GM12878 (cell line): ENCODE data around the gene STK32B. TPM values are rescaled to one million over a fixed set of nuclear protein-coding genes. Genes with fewer than 3 reads are reported as not detected.

Experiments
- ATAC-seq: fragments of 200-7000 bp; cut with Tn5 transposase; 3 replicates; pipeline ENCODE4 v1.9.1; 2020; ENCODE audit warnings: mild to moderate bottlenecking, moderate library complexity
- BruUV-seq: library from RNA; stranded (reverse); fragments of 400-500 nt; replicated peaks from 2 replicates; lab custom pipeline; 2021; lab: Mats Ljungman, UMichigan
- CTCF ChIA-PET: fragments of 300-600 bp; sonication (Branson Sonifier 250); formaldehyde crosslinking; extraction: SDS; loops from one replicate; lab custom pipeline; 2021; ENCODE audit warnings: inconsistent platforms; lab: Yijun Ruan, JAX
- POLR2A ChIA-PET: fragments of 350-600 bp; formaldehyde crosslinking; extraction: SDS; loops from one replicate; lab custom pipeline; 2021; ENCODE audit warnings: inconsistent platforms; lab: Charles Lee
- RAD21 ChIA-PET: fragments of 300-600 bp; sonication (Branson Sonifier 250); formaldehyde crosslinking; loops from one replicate; lab custom pipeline; 2023; ENCODE audit warnings: antibody characterized with exemption; ENCODE audit not compliant: unreplicated experiment; lab: Charles Lee
- SMC1A ChIA-PET: fragments of 300-600 bp; sonication (Branson Sonifier 250); formaldehyde crosslinking; loops from one replicate; lab custom pipeline; 2023; ENCODE audit not compliant: unreplicated experiment, uncharacterized antibody; lab: Charles Lee
- DNase-seq: peaks from one replicate; pipeline ENCODE4 v3.0.0-alpha.2; 2011; ENCODE audit warnings: low read depth, low spot score
- FAIRE-seq: peaks from 3 replicates; lab custom pipeline; 2011; peaks lifted over from hg19 to GRCh38; lab: Jason Lieb, UNC
- H2AFZ ChIP-seq: 2 replicates; pipeline ENCODE4 v1.6.0; 2011; ENCODE audit warnings: low read depth, low read length, control low read depth; ENCODE audit not compliant: control insufficient read depth
- H3K27ac ChIP-seq: 2 replicates; pipeline ENCODE4 v1.5.1; 2011; ENCODE audit warnings: control low read depth; ENCODE audit not compliant: control insufficient read depth, insufficient read depth
- H3K27me3 ChIP-seq, 2 experiments: replicated peaks in 1 of 2; 2 replicates each; pipeline versions ENCODE4 v1.6.0 to v1.6.1; 2011; ENCODE audit warnings: low read length in 1 of 2; ENCODE audit not compliant: control insufficient read depth in 2 of 2, insufficient read depth in 2 of 2
- H3K36me3 ChIP-seq, 2 experiments: 2 replicates each; pipeline ENCODE4 v1.5.1; 2011; ENCODE audit warnings: low read length in 1 of 2; ENCODE audit not compliant: control insufficient read depth in 2 of 2, insufficient read depth in 2 of 2
- H3K4me1 ChIP-seq: 2 replicates; pipeline ENCODE4 v1.6.1; 2011; ENCODE audit warnings: mild to moderate bottlenecking, low read length, moderate library complexity, mixed read lengths; ENCODE audit not compliant: control insufficient read depth, insufficient read depth
- H3K4me2 ChIP-seq: 2 replicates; pipeline ENCODE4 v1.6.0; 2011; ENCODE audit warnings: control low read depth; ENCODE audit not compliant: control insufficient read depth, insufficient read depth
- H3K4me3 ChIP-seq: fragments of 200-600 bp; sonication (generic); 2 replicates; pipeline ENCODE4 v1.5.1; 2016
- H3K79me2 ChIP-seq: 2 replicates; pipeline ENCODE4 v1.6.0; 2011; ENCODE audit warnings: low read length; ENCODE audit not compliant: control insufficient read depth, insufficient read depth
- H3K9ac ChIP-seq: 2 replicates; pipeline ENCODE4 v1.8.0; 2011; ENCODE audit warnings: low read length, control low read depth, mixed read lengths; ENCODE audit not compliant: control insufficient read depth, insufficient read depth
- H3K9me3 ChIP-seq: replicated peaks from 3 replicates; pipeline ENCODE4 v1.5.1; 2011; ENCODE audit warnings: mild to moderate bottlenecking, low read length; ENCODE audit not compliant: control insufficient read depth, insufficient read depth
- H4K20me1 ChIP-seq: 2 replicates; pipeline ENCODE4 v1.6.0; 2011; ENCODE audit not compliant: control insufficient read depth, insufficient read depth
- ASH2L ChIP-seq: fragments of 300-600, 200-600 bp; sonication (generic); IDR thresholded peaks from 2 replicates; pipeline ENCODE4 v1.6.1; 2017; ENCODE audit warnings: low read depth, mild to moderate bottlenecking, borderline replicate concordance
- BACH1 ChIP-seq: fragments of 450-650 bp; IDR thresholded peaks from 2 replicates; pipeline ENCODE4 v1.6.1; 2017; ENCODE audit warnings: mild to moderate bottlenecking, borderline replicate concordance
- BHLHE40 ChIP-seq, 2 experiments: fragments of 450-650 bp in 1 of 2; IDR thresholded peaks; 2 replicates each; pipeline ENCODE4 v1.6.1; 2011 to 2017; ENCODE audit warnings: low read depth in 2 of 2, borderline replicate concordance in 1 of 2, improper control_type of control experiment in 1 of 2, low read length in 1 of 2, mild to moderate bottlenecking in 1 of 2
- CBX3 ChIP-seq: fragments of 200-600 bp; sonication (generic); IDR thresholded peaks from 2 replicates; pipeline ENCODE4 v1.6.1; 2016; ENCODE audit warnings: low read depth, borderline replicate concordance
- CHD1 ChIP-seq: IDR thresholded peaks from 2 replicates; pipeline ENCODE4 v1.6.1; 2012; ENCODE audit warnings: low read depth, low read length, improper control_type of control experiment
- CHD2 ChIP-seq: IDR thresholded peaks from 2 replicates; pipeline ENCODE4 v1.6.1; 2011; ENCODE audit warnings: low read depth, low read length, improper control_type of control experiment, borderline replicate concordance
- IKZF1 ChIP-seq: fragments of 450-650 bp; conservative IDR thresholded peaks from 2 replicates; pipeline ENCODE4 v1.6.1; 2017; ENCODE audit warnings: antibody characterized with exemption, mild to moderate bottlenecking
- MTA3 ChIP-seq: IDR thresholded peaks from 2 replicates; pipeline ENCODE4 v1.6.1; 2012; ENCODE audit warnings: low read length, inconsistent platforms, borderline replicate concordance
- POLR2A ChIP-seq: IDR thresholded peaks from 2 replicates; pipeline ENCODE4 v1.6.1; 2011; ENCODE audit warnings: low read depth, mild to moderate bottlenecking, low read length
- SMARCA5 ChIP-seq: fragments of 450-650 bp; IDR thresholded peaks from 2 replicates; pipeline ENCODE4 v1.6.1; 2017; ENCODE audit warnings: mild to moderate bottlenecking
- ZNF24 ChIP-seq: fragments of 450-650 bp; IDR thresholded peaks from 2 replicates; pipeline ENCODE4 v1.6.1; 2017; ENCODE audit warnings: antibody characterized with exemption, mild to moderate bottlenecking
- ZNF384 ChIP-seq: IDR thresholded peaks from 2 replicates; pipeline ENCODE4 v1.6.1; 2012; ENCODE audit warnings: low read depth, mild to moderate bottlenecking, low read length, improper control_type of control experiment, borderline replicate concordance
- WGBS: methylation state at CpG from one replicate; pipeline ENCODE4 v1.1.6; 2016; ENCODE audit warnings: low lambda C conversion rate; ENCODE audit not compliant: insufficient replicate concordance, insufficient coverage; ENCODE audit errors: missing lambda C conversion rate; 5-methylcytosine and 5-hydroxymethylcytosine counted together
- in situ Hi-C: fragments of 300-500 bp; cut with MboI; formaldehyde crosslinking; loops from 9 replicates; pipeline ENCODE4 v1.14.3; 2018; ENCODE audit warnings: mixed read lengths
- intact Hi-C: fragments of 100-400 bp; cut with micrococcal nuclease; formaldehyde crosslinking; loops from one replicate; pipeline ENCODE4 v1.14.2; 2022; ENCODE audit not compliant: unreplicated experiment
- polyA plus RNA-seq, 11 experiments: library from polyadenylated mRNA; depleted of rRNA in 4 of 11; unstranded in 6 of 11; stranded (reverse) in 5 of 11; fragments of >200 nt; fragmentation: Nextera tagmentation in 4 of 11; fragmentation: Illumina TruSeq in 1 of 11; extraction: Ambion mirVana in 4 of 11; extraction: Trizol in 1 of 11; gene quantifications; 1 replicate in 1 of 11; 2 replicates in 10 of 11; pipeline versions ENCODE4 v1.2.1 to v1.2.3, GENCODE V29; 2011 to 2016; ENCODE audit warnings: inconsistent platforms in 2 of 11, missing spikeins in 2 of 11, low read depth in 1 of 11
- total RNA-seq, 4 experiments: library from RNA; depleted of rRNA in 3 of 4; stranded (reverse); fragments of >200 nt in 3 of 4; fragmentation: Illumina TruSeq in 1 of 4; extraction: Trizol in 1 of 4; gene quantifications; 2 replicates each; pipeline versions ENCODE4 v1.2.1 to v1.2.3, GENCODE V29; 2013 to 2021
- TF ChIP-seq, protein P1 (sequence below): IDR thresholded peaks from 2 replicates; pipeline ENCODE4 v1.6.1; 2011; ENCODE audit warnings: low read depth, low read length, improper control_type of control experiment, borderline replicate concordance
- TF ChIP-seq, protein P2 (sequence below): fragments of 450-650 bp; conservative IDR thresholded peaks from 2 replicates; pipeline ENCODE4 v1.6.1; 2017; ENCODE audit warnings: mild to moderate bottlenecking, moderate library complexity
- TF ChIP-seq, protein P3 (sequence below): IDR thresholded peaks from 2 replicates; pipeline ENCODE4 v1.6.1; 2012; ENCODE audit warnings: mild to moderate bottlenecking, low read depth, low read length

Gene STK32B
- total and polyA plus RNA-seq, 10 of the 15 experiments (the other 5 are each of a cell fraction or from before 2014, with no cell fraction given) = 0.04 to 0.12 (median 0.08) TPM; not detected in 7

DNA sequence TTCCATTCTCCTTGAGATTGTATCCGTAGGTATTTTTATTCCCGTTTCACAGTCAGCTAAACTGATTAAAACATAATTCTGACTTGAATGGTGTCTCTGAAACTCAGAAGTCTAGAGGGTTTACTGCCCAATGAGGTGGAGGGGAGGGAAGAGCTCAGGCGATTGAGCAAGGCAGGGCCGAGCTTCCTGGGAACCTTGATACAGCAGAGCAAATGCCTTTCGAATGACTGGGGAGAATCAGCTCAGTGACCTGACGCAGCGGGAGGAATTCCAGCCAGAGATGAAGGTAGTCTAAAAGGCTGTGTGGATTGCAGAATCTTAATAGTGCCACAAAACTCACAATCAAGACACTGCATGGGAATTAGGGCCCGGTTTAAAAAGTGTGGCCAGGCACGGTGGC is 423.5 kb downstream of the STK32B start:
- no peaks in the 10 kb centered on the region for H3K27me3 ChIP-seq
- ChIA-PET SMC1A (interaction anchor here (0.6 kb wide), 1 partner anchor 451 kb away, joined by 4 read pairs; no protein-coding TSS in a partner anchor), RAD21 (no interaction called here), POLR2A (no interaction called here), CTCF (interaction anchor here (0.5 to 1.3 kb wide), 2 partner anchors 22 to 507 kb away, joined by 3 to 4 read pairs; no protein-coding TSS in a partner anchor)
- no peak overlapping the region for H3K9ac ChIP-seq
- no peaks in the 10 kb centered on the region for H3K36me3 ChIP-seq
- DNase-seq (no peak), FAIRE-seq (no peak), ATAC-seq (no peak)
- H3K4me1 ChIP-seq = no peaks in the 10 kb centered on the region
- H3K4me2 ChIP-seq = no peak overlapping the region
- no peak overlapping the region for H2AFZ ChIP-seq
- no peaks in the 10 kb centered on the region for H4K20me1 ChIP-seq
- in situ Hi-C loops (no loop called here), intact Hi-C loops (no loop called here)
- H3K79me2 ChIP-seq = no peaks in the 10 kb centered on the region
- H3K4me3 ChIP-seq = no peak overlapping the region
- TF ChIP-seq SMARCA5 (no peak), MTA3 (no peak), POLR2A (no peak), ZNF24 (no peak), ASH2L (no peak), BHLHE40 (IDR thresholded peaks at IDR 0.05; ENCODE audit: borderline replicate concordance in 1 of 2, low read depth in 2 of 2, low read length in 1 of 2) (no peak), ZNF384 (no peak), IKZF1 (no peak), CHD1 (no peak), BACH1 (no peak), CBX3 (no peak), CHD2 (no peak)
- TF ChIP-seq, protein P1, sequence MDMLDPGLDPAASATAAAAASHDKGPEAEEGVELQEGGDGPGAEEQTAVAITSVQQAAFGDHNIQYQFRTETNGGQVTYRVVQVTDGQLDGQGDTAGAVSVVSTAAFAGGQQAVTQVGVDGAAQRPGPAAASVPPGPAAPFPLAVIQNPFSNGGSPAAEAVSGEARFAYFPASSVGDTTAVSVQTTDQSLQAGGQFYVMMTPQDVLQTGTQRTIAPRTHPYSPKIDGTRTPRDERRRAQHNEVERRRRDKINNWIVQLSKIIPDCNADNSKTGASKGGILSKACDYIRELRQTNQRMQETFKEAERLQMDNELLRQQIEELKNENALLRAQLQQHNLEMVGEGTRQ = no peak
- TF ChIP-seq, protein P2, sequence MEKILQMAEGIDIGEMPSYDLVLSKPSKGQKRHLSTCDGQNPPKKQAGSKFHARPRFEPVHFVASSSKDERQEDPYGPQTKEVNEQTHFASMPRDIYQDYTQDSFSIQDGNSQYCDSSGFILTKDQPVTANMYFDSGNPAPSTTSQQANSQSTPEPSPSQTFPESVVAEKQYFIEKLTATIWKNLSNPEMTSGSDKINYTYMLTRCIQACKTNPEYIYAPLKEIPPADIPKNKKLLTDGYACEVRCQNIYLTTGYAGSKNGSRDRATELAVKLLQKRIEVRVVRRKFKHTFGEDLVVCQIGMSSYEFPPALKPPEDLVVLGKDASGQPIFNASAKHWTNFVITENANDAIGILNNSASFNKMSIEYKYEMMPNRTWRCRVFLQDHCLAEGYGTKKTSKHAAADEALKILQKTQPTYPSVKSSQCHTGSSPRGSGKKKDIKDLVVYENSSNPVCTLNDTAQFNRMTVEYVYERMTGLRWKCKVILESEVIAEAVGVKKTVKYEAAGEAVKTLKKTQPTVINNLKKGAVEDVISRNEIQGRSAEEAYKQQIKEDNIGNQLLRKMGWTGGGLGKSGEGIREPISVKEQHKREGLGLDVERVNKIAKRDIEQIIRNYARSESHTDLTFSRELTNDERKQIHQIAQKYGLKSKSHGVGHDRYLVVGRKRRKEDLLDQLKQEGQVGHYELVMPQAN = no peak
- TF ChIP-seq, protein P3, sequence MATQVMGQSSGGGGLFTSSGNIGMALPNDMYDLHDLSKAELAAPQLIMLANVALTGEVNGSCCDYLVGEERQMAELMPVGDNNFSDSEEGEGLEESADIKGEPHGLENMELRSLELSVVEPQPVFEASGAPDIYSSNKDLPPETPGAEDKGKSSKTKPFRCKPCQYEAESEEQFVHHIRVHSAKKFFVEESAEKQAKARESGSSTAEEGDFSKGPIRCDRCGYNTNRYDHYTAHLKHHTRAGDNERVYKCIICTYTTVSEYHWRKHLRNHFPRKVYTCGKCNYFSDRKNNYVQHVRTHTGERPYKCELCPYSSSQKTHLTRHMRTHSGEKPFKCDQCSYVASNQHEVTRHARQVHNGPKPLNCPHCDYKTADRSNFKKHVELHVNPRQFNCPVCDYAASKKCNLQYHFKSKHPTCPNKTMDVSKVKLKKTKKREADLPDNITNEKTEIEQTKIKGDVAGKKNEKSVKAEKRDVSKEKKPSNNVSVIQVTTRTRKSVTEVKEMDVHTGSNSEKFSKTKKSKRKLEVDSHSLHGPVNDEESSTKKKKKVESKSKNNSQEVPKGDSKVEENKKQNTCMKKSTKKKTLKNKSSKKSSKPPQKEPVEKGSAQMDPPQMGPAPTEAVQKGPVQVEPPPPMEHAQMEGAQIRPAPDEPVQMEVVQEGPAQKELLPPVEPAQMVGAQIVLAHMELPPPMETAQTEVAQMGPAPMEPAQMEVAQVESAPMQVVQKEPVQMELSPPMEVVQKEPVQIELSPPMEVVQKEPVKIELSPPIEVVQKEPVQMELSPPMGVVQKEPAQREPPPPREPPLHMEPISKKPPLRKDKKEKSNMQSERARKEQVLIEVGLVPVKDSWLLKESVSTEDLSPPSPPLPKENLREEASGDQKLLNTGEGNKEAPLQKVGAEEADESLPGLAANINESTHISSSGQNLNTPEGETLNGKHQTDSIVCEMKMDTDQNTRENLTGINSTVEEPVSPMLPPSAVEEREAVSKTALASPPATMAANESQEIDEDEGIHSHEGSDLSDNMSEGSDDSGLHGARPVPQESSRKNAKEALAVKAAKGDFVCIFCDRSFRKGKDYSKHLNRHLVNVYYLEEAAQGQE = no peak
- WGBS = 42% methylated on average over 9 of the region's 9 CpGs
- H3K9me3 ChIP-seq = no peaks in the 10 kb centered on the region
- H3K27ac ChIP-seq = no peak overlapping the region
- no TSS peak for BruUV-seq
